Stimulated activated CD8-positive, alpha-beta memory T cell treated with anti-CD3 and anti-CD28 coated beads, Interleukin-4, amount 100 ng/mL, for 1 hour (primary cell): ENCODE results near the gene BRD7.

Source experiments
- DNase-seq, 2 donors: peaks; one replicate each; pipeline ENCODE4 v3.0.0-alpha.2; 2020; ENCODE audit warnings: low read depth in 2 of 2, low spot score in 1 of 2

The BRD7 gene

DNA sequence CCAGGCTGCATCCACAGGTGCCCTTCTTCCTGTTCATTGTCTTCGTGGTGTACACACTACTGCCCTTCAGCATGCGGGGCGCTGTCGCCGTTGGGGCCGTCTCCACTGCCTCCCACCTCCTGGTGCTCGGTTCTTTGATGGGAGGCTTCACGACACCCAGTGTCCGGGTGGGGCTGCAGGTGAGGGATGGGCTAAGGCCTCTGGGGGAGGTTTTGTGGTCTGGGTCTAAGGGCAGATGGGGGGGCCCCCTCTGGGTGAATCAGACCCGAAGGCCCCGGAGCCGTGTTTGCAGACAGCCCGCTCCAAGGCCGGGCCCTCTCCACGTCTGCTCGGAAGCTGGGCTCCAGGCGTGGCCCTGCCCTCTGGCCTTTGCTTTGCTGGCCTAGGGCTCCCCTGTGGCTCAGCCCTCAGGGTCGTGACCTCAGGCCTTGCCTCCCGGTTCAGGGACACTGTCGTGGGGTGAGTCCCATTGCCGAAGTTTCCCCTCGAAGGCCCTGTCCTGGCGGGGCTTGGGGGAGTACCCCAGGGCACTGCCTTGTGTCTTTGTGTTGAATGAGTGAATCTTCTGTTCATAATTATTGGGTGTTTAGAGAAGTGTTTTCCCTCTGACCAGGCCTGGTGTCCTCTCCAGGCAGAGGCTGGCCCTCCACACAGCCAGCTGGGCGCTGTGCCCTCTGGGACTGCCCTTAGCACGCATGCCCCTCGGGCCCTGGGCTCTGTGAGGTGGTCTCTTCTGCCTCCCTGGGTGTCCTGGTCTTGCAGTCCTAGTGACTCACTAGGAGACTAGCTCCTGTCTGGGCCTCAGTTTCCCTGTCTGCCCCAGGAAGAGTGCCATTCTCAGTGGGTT lies 76.8 kb downstream of the BRD7 start:
- DNase-seq, result no peak

DNA sequence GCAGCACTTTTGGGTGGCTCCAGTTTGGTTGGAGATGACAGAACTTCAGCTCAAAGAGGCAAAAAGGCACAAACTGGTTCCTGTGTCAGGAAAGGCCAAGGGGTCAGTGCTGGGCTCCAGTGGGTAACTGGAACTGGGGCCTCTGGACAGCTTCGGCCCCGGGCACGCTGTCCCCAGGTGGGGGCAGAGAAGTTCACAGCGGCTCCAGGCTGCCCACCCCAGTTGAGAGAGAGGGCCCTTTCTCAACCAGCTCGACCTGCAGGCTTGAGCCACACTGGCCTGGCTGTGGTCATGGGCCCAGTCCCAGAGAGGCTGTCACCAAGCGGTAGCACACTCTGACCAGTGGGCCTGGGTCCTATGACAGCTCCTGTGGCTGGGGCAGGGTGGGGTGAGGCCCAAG lies 77.9 kb downstream of the BRD7 start:
- DNase-seq, result no peak

DNA sequence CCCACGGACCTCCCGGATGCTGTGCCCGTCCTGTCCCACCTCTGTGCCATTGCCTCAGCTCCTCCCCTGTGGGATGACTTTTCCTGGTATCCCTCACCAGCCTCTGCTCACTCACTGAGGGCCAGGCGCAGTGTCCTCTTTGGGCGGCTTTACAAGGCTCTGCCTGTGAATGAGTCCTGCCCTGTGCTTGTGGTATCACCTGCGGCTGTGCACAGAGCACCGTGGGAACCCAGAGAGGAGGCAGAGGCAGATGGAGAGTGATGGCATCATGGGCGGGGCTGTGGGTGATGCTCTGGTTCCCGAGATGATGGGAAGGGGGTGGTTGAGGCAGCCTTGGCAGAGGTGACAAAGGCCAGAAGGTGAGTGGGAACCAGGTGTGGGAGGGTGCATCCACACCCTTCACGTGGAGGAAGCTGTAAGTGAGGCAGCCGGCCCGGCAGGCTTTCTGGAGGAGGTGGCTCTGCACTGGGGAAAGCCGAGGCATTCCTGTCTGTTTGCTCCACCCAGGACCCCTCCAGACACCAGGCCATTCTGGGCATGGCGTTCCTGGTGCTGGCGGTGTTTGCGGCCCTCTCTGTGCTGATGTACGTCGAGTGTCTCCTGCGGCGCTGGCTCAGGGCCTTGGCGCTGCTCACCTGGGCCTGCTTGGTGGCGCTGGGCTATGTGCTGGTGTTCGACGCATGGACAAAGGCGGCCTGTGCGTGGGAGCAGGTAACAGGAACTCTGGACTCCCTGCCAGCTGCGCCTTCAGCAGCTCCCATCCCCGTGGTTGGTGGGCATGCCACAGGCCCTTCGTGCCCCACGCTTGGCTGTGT lies 78.6 kb downstream of the BRD7 start:
- no peak for DNase-seq

- DNase-seq, result no peak
Observed at GRCh38 chr16:50288920-50289319, 79.9 kb downstream of the BRD7 start.

DNA sequence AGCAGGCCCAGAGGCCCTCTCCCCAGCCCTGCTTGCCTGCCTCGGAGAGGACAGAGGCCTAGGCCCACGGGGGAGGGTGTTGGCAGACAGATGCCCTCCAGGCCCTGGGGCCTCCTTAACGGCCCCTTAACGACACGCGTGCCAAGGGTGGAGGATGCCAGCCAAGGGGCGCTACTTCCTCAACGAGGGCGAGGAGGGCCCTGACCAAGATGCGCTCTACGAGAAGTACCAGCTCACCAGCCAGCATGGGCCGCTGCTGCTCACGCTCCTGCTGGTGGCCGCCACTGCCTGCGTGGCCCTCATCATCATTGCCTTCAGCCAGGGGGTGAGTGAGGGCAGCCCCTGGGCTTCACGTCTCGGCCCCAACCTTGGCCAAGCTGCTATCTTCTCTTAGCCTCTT lies 80.8 kb downstream of the BRD7 start:
- DNase-seq, result no peak

- no peak for DNase-seq
Observed at GRCh38 chr16:50286681-50287080, 82.1 kb downstream of the BRD7 start.

GRCh38 chr16:50285406-50286003 lies 83.3 kb downstream of the BRD7 start:
- no peak for DNase-seq

DNA sequence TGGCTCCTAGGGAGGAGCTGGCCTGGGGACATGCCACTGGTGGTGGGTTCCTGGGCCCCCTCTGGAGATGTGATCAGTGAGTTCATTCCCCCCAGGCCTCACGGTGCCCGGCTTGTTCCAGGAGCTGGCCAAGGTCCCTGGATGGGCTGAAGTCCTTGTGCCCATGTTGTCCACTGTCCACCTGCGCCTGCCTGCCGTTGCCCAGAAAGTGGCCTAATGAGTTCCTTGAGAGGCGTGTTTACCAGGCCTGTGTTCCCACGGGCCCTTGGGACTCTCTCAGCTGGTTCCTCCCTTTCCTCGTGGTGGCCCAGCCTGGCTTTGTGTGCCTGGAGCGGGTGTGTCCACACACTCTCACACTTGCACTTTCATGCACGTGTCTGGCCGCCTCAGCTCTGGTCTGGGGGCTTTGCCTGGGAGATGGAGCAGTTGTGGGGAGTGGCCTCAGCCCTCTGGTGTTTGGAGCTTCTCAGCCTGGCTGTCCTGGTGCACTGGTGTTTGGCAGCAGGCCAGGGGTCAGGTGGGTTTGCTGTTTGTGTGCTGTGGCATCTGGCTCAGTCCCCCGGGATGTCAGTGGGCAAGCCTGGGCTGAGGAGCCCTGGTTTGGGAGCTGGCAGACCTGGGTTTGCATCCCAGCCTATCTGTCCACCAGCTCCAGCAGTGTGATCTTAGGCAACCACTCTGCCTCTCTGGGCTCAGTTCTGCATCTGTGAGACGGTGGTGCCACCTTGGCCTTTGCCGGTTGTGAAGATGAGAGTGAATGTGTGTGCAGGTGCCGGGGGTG lies 84.5 kb downstream of the BRD7 start:
- DNase-seq, result no peak

DNA sequence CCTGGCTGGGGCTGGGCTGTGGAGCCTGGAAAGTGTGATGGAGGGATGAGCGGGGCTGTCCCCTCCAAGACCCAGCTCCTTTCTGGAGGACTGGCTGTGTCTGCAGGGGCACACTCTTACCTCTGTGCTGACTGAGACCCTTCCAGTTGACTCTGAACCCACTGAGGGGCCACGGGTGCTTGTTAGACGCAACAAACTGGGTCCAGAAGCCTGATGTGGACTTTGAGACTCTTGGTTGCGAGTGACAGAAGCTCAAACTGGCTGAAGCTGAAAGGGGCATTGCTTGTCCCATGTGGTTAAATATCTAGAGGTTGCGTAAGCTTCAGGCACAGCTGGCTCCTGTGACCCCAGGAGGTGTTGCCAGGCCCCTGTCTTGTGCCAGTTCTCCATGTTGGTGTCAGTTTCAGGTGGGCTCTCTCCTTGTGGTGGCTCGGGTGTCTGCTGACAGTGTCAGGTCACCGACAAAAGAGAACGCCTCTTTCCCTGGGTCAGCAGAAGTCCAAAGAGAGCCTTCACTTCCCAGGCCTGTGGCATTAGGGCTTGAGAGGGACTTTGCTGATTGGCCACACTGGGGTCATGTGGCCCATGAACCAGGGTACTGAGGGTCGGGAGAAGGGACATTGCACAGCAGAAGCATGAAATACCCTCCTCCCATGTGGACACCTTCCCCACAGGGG lies 85.7 kb downstream of the BRD7 start:
- DNase-seq, result no peak

DNA sequence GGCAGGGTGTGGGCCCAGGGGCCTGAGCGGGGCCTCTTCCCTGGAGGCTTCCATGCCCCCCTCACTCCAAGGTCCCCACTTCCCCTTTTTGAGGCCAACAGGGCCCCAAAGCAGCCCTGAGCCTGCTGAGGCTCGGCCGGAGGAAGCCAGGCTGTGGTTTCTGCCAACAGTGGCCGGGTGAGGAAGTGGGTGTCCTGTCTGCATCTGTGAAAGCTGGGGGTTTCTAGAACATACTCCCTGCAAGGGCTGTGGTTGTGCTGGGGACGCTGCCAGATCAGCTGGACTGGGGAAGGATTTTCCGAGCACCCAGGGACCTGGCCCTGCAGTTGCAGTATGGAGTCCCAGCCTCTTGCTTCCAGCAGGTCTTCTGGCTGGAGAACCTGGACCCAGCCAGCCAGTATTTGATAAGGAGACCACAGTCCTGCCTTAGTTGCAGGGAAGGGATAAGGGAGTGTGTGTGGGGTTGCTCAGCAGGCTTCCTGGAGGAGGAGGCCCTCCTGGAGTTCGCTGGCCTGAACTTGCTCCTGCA lies 86.7 kb downstream of the BRD7 start:
- DNase-seq, result peak; percentile 38 to 41

DNA sequence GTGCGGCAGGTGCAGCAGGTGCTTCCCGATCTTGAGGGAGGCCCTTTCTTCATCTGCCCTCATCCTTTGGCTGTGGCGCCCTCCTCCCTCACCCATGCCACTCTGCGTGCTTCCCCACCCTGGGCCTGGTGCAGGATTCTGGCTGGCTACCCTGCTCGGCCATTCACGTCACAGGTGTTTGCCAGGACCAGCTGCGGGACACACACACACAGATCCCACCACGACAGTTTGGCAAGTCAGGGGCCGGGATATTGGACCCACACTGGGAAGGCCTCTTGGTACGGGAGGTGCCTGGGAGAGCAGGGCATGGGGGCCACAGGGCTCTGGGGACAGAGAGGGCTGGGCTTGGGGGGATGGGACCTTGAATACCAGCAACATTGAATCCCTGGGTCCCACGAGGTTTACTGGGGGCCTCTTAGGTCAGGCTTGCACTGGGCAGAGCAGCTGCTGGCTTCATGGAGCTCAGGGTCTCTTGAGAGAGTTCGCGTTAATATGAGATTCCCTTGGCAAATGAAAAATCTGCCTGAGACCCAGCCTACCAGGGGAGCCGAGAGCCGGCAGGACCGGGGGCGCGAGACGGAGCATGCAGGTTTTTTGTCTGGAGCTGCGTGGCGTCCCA lies 87.3 kb downstream of the BRD7 start:
- DNase-seq, result no peak

DNA sequence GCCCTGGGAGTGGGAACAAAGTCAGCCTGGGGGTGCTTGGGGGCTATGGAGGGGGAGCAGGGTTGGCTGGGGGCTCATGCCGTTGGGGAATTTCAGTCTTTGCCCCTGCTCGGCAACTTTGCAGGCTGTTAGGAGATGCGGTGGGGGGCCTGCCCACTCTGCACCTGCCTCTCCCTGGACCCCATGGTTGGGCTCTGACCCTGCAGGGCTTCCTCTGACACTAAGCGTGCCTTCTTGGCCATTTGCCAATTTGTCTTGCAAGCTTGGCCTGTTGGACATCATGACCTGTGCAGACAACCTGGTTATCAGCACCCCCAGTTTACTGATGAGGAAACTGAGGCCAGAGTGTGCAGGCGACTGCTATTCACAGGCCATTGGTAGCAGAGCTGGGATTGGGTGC lies 87.9 kb downstream of the BRD7 start:
- DNase-seq, result no peak

GRCh38 chr16:50279504-50279865 lies 89.3 kb downstream of the BRD7 start:
- DNase-seq, result no peak

DNA sequence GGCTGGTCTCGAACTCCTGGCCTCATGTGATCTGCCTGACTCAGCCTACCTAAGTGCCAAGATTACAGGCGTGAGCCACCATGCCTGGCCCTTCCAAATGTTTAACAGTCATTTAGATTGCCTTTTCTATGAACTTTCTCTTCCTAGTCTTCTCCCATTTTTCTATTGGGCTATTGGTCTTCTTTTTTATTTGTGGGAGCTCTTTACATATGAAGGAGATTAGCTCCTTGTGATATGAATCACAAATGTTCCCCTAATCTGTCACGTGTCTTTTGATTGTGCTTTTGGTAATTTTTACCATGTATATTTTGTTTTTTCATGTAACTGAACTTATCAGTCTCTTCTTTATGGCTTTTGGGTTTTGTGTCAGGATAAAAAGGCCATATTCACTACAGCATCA lies 90.5 kb downstream of the BRD7 start:
- no peak for DNase-seq

DNA sequence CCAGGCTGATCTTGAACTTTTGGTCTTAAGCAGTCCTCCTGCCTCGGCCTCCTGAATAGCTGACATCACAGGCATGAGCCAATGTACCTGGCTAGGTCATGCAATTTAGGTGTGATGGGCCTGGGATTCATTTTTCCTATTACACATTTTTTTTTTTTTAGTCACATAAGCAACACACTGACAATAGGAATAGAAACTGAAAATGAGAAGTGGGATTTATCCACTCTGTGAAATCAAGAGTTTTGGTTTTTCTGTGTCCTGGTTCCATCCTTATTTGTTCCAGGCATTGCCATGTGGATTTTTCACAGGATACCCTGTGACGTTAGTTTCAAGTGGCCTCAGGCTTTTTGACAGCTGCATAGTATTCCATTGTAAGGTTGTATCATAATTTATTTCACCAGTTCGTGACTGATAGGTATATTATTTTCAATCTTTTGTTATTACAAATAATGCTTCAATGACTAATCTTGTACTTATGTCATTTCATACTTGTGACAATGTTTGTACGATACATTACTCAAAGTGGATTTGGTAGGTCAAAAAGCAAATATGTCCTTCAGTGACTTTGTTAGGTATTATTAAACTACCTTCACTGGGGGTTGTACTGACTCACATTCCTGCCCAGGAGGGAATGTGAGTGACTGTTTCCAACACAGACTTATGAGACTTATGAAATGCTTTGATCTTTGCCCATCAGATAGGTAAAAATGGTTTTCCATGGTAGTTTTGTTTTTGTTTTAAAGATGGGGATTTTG lies 91.8 kb downstream of the BRD7 start:
- DNase-seq, result no peak

DNA sequence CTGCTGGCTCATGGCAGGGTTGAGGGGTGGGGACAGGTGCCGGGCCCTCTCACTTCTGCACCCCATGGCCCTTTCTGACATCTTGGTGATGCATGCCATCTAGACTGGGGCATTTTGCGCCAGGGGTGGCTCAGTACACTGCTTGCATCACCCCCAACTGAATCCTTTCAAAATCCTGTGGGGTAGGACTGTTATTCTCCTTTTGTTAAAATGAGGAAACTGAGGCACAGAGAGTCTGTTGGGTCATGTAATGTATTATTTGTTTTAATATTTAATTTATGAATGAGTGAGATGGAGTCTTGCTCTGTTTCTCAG lies 92.5 kb downstream of the BRD7 start:
- DNase-seq, result no peak

GRCh38 chr16:50275428-50276325 lies 93.1 kb downstream of the BRD7 start:
- no peak for DNase-seq

DNA sequence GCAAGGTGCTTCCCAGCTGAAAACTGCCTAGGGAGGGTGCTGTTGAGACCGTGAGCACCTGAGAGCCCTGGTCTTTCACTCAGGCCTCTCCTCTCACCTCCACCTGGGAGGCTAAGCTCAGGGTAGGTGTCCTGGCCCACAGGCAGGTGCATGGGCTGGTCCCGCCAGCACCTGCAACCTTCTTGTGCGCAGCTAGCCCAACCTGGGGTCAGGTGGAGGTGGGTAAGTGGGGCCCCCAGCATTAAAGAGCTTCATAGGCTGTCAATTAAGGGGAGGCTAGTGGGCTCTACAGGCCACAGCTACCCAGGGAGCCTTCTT lies 93.7 kb downstream of the BRD7 start:
- no peak for DNase-seq
